Thoracic aorta (tissue), 2 donors: ENCODE data around the gene ZBED4. TPM values are rescaled to one million over a fixed set of nuclear protein-coding genes. Genes with fewer than 3 reads are reported as not detected.

Source experiments
- ATAC-seq: fragments of 150-250 bp; one replicate; pipeline ENCODE4 v1.8.0; 2017; ENCODE audit warnings: low read depth; ENCODE audit not compliant: insufficient number of reproducible peaks, low FRiP score
- DNase-seq: peaks from one replicate; pipeline ENCODE4 v3.0.0-alpha.2; 2020; ENCODE audit warnings: low spot score
- H3K27ac ChIP-seq, 2 donors: fragments of 200-600 bp; sonication (generic); 1 replicate in 1 of 2; 2 replicates in 1 of 2; pipeline ENCODE4 v1.5.1; 2016; ENCODE audit warnings: mild to moderate bottlenecking in 2 of 2, moderate library complexity in 2 of 2
- H3K27me3 ChIP-seq: fragments of 200-600 bp; sonication (generic); replicated peaks from 2 replicates; pipeline ENCODE4 v1.6.0; 2016; ENCODE audit warnings: mild to moderate bottlenecking; ENCODE audit not compliant: insufficient read depth
- H3K36me3 ChIP-seq: fragments of 200-600 bp; sonication (generic); one replicate; pipeline ENCODE4 v1.5.1; 2016
- H3K4me1 ChIP-seq, 2 donors: fragments of 200-600 bp; sonication (generic); 1 replicate in 1 of 2; 2 replicates in 1 of 2; pipeline versions ENCODE4 v1.5.1 to v1.6.0; 2016; ENCODE audit warnings: low read depth in 2 of 2, mild to moderate bottlenecking in 1 of 2; ENCODE audit not compliant: control insufficient read depth in 1 of 2
- H3K4me3 ChIP-seq: fragments of 200-600 bp; sonication (generic); 2 replicates; pipeline ENCODE4 v1.5.1; 2016; ENCODE audit warnings: mild to moderate bottlenecking
- H3K9me3 ChIP-seq: fragments of 200-600 bp; sonication (generic); 2 replicates; pipeline ENCODE4 v1.5.1; 2016
- CTCF ChIP-seq: fragments of 200-600 bp; sonication (generic); IDR thresholded peaks from one replicate; pipeline ENCODE4 v1.5.1; 2019; ENCODE audit warnings: antibody characterized with exemption
- total RNA-seq, 2 donors: library from RNA; depleted of rRNA; stranded (reverse); fragments of >200 nt; gene quantifications; one replicate each; pipeline versions ENCODE4 v1.1.0 to v1.2.3, GENCODE V29; 2016

The ZBED4 gene
- total RNA-seq: 10 to 100 TPM in 1 of 2 donors, 1 to 10 TPM in 1; 9.2 to 15.1 TPM

GRCh38 chr22:49852898-49853894 is at the start of gene ZBED4:
ZBED4 (plus strand) TSS chr22:49853844; CDS start chr22:49883663, 29,819 bp downstream.
- peaks cover 17 to 42% of the 10 kb centered on the region in 2 donors for H3K4me1 ChIP-seq
- H3K27ac ChIP-seq: peak within 1 kb of the TSS; percentile 87 to 94
- no peaks in the 10 kb centered on the region for H3K9me3 ChIP-seq
- H3K4me3 ChIP-seq: peak within 1 kb of the TSS; percentile 88
- H3K27me3 ChIP-seq: no peaks in the 10 kb centered on the region
- ATAC-seq (peak; percentile 87), DNase-seq (peak; percentile 81)
- H3K36me3 ChIP-seq: no peaks in the 10 kb centered on the region
- no peak for TF ChIP-seq CTCF

GRCh38 chr22:49807129-49807528 is 46.5 kb upstream of the ZBED4 start:
- ATAC-seq: no peak
- no peaks in the 10 kb centered on the region for H3K27me3 ChIP-seq
- H3K9me3 ChIP-seq: no peaks in the 10 kb centered on the region
- DNase-seq: no peak
- peaks cover 6 to 10% of the 10 kb centered on the region in 2 donors for H3K4me1 ChIP-seq
- H3K27ac ChIP-seq: no peak overlapping the region
- no peak for TF ChIP-seq CTCF
- peaks cover 16% of the 10 kb centered on the region for H3K36me3 ChIP-seq
- H3K4me3 ChIP-seq: no peak overlapping the region

- Histone ChIP-seq H3K27ac (no peak overlapping the region), H3K4me3 (no peak overlapping the region), H3K36me3 (peaks cover 10% of the 10 kb centered on the region), H3K9me3 (no peaks in the 10 kb centered on the region), H3K4me1 (peaks cover 6 to 10% of the 10 kb centered on the region in 2 donors), H3K27me3 (no peaks in the 10 kb centered on the region)
- no peak for ATAC-seq
- DNase-seq: no peak
- no peak for TF ChIP-seq CTCF
Measured at GRCh38 chr22:49807780-49808708, 45.6 kb upstream of the ZBED4 start.

- DNase-seq (no peak), ATAC-seq (peak; percentile 28)
- peaks cover 6 to 10% of the 10 kb centered on the region in 2 donors for H3K4me1 ChIP-seq
Measured at GRCh38 chr22:49810363-49811019, 43.2 kb upstream of the ZBED4 start.

More at GRCh38 chr22:49810363-49811019, 43.2 kb upstream of the ZBED4 start:
- Histone ChIP-seq H3K4me3 (no peak overlapping the region), H3K27ac (no peak overlapping the region), H3K9me3 (no peaks in the 10 kb centered on the region), H3K27me3 (no peaks in the 10 kb centered on the region), H3K36me3 (peaks cover under 1% of the 10 kb centered on the region)
- TF ChIP-seq CTCF: no peak
